Esophagus squamous epithelium (tissue), 5 donors: ENCODE data around the gene CTSD. TPM values are rescaled to one million over a fixed set of nuclear protein-coding genes. Genes with fewer than 3 reads are reported as not detected.
A peak's percentile ranks its signal among the peaks of the same experiment; 100 is the strongest.

ENCODE experiments used
- DNase-seq: peaks from one replicate; lab custom pipeline; 2025; lab: John Stamatoyannopoulos, UW
- H3K27ac ChIP-seq, 4 donors: fragments of 200-600 bp; sonication (generic); one replicate each; pipeline ENCODE4 v1.5.1; 2016 to 2019; ENCODE audit warnings: mild to moderate bottlenecking in 1 of 4
- H3K27me3 ChIP-seq, 4 donors: fragments of 200-600 bp; sonication (generic); 1 replicate in 3 of 4; 2 replicates in 1 of 4; pipeline versions ENCODE4 v1.5.1 to v1.6.0; 2017 to 2021; ENCODE audit warnings: antibody characterized with exemption in 1 of 4
- H3K36me3 ChIP-seq, 3 donors: fragments of 200-600 bp; sonication (generic); one replicate each; pipeline ENCODE4 v1.5.1; 2016 to 2019
- H3K4me1 ChIP-seq, 3 donors: fragments of 200-600 bp; sonication (generic); one replicate each; pipeline ENCODE4 v1.5.1; 2017 to 2019
- H3K4me3 ChIP-seq, 4 donors: fragments of 200-600 bp; sonication (generic); 1 replicate in 3 of 4; 2 replicates in 1 of 4; pipeline ENCODE4 v1.5.1; 2016 to 2019; ENCODE audit warnings: mild to moderate bottlenecking in 2 of 4, moderate library complexity in 1 of 4
- H3K9me3 ChIP-seq, 3 donors: fragments of 200-600 bp; sonication (generic); one replicate each; pipeline ENCODE4 v1.5.1; 2016 to 2019
- CTCF ChIP-seq, 6 experiments: fragments of 450-650 bp in 4 of 6; fragments of 200-600 bp in 2 of 6; sonication (generic) in 2 of 6; IDR thresholded peaks; one replicate each; pipeline ENCODE4 v1.5.1; 2016 to 2019; ENCODE audit warnings: antibody characterized with exemption in 6 of 6, mild to moderate bottlenecking in 4 of 6, moderate library complexity in 4 of 6
- POLR2A ChIP-seq, 4 donors: fragments of 450-650 bp; IDR thresholded peaks; one replicate each; pipeline ENCODE4 v1.6.1; 2017; ENCODE audit warnings: antibody characterized with exemption in 4 of 4, mild to moderate bottlenecking in 4 of 4, moderate library complexity in 3 of 4
- WGBS, 2 donors: methylation state at CpG; one replicate each; pipeline ENCODE4 v1.1.5; 2018; 5-methylcytosine and 5-hydroxymethylcytosine counted together
- intact Hi-C: fragments of 100-400 bp; cut with DNase I; formaldehyde crosslinking; loops from one replicate; pipeline ENCODE4 v1.15.0; 2022
- total RNA-seq, 4 donors: library from RNA; depleted of rRNA; stranded (reverse); fragments of >200 nt; gene quantifications; one replicate each; pipeline ENCODE4 v1.1.0, GENCODE V29; 2016
- donor health status: DM: yes; HTN: yes; CAD: no.

The CTSD gene
- total RNA-seq, 4 donors from 2014 or later, result 369 to 649 (median 567) TPM

DNA sequence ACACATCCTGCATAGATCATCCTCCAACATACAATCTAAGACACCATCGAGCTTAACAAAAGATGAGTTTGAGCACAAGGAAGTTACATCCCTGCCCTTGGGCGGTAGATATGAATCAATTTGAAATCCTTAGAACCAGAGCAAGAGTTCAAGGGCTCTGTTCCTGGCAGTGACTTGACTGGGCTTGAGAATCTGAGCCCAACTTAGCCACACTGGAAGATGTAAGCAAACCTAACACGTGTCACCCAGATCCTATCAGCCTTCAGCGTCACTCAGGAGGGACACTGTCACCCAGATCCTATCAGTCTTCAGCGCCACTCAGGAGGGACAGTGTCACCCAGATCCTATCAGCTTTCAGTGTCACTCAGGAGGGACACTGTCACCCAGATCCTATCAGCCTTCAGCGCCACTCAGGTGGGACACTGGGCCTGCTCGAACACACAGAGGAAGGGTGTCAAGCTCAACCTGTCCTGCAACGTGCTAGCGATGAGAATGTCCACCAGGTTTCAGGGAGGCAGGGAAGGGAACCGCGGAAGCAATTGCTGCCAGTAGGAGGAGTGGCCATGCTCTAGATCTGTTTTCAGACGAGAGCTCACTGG lies 32.8 kb upstream of the CTSD start:
- peak overlapping the region; percentile 18 to 56 (median 50) for H3K27ac ChIP-seq
- no peaks in the 10 kb centered on the region for H3K9me3 ChIP-seq
- intact Hi-C loops, result no loop called here
- TF ChIP-seq POLR2A (IDR thresholded peaks at IDR 0.05), result no peak
- peak in 1 of 6 experiments; percentile 50 for TF ChIP-seq CTCF (IDR thresholded peaks at IDR 0.05)
- H3K27me3 ChIP-seq, result peaks cover 0 to 68% (median 0%) of the 10 kb centered on the region in 4 donors
- 40 to 58% methylated on average over 9 of the region's 12 CpGs for WGBS, 2 donors
- DNase-seq, result no peak
- H3K36me3 ChIP-seq, result no peaks in the 10 kb centered on the region
- peaks cover 0 to 15% (median 0%) of the 10 kb centered on the region in 3 donors for H3K4me1 ChIP-seq
- H3K4me3 ChIP-seq, result no peak overlapping the region

DNA sequence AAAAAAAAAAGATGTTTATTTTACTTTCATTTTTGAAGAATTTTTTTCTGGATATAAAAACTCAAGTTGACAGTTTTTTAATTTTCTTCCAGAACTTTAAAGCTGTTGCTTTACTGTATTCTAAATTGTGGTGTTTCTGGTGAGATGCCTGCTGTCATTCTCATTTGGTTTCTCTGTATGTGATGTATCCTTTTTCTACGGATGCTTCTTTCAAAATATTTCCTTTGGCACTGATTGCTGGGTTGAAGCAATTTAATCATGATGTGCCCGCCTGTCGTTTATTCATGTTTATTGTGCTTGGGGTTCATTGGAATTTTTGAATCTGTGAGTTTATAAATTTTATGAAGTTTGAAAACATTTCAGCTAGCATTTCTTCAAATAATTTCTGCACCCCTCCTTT lies 29.4 kb upstream of the CTSD start:
- intact Hi-C loops, result no loop called here
- H3K4me1 ChIP-seq, result peaks cover 0 to 15% (median 0%) of the 10 kb centered on the region in 3 donors
- no peaks in the 10 kb centered on the region for H3K36me3 ChIP-seq
- H3K4me3 ChIP-seq, result no peak overlapping the region
- H3K27ac ChIP-seq, result no peak overlapping the region
- 38 to 41% methylated on average over 3 of the region's 3 CpGs for WGBS, 2 donors
- TF ChIP-seq CTCF (IDR thresholded peaks at IDR 0.05), result no peak
- H3K9me3 ChIP-seq, result no peaks in the 10 kb centered on the region
- no peak for DNase-seq
- H3K27me3 ChIP-seq, result peaks cover 0 to 48% (median 0%) of the 10 kb centered on the region in 4 donors

DNA sequence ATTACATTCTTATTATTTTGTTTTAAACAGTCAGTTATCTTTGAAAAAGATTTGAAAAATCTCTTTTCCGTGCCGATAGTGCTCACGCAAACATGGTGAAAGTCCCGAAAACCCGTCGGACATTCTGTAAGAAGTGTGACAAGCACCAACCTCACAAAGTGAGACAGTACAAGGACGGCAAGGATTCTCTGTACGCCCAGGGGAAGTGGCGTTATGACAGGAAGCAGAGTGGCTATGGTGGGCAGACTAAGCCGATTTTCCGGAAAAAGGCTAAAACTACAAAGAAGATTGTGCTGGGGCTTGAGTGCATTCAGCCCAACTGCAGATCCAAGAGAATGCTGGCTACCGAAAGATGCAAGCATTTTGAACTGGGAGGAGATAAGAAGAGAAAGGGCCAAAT lies 28.7 kb upstream of the CTSD start:
- H3K4me3 ChIP-seq, result no peak overlapping the region
- intact Hi-C loops, result no loop called here
- H3K27me3 ChIP-seq, result peaks cover 0 to 42% (median 0%) of the 10 kb centered on the region in 4 donors
- no peak overlapping the region for H3K27ac ChIP-seq
- DNase-seq, result no peak
- 80 to 86% methylated on average over 12 of the region's 12 CpGs for WGBS, 2 donors
- peaks cover 0 to 15% (median 0%) of the 10 kb centered on the region in 3 donors for H3K4me1 ChIP-seq
- H3K9me3 ChIP-seq, result no peaks in the 10 kb centered on the region
- H3K36me3 ChIP-seq, result no peaks in the 10 kb centered on the region
- TF ChIP-seq POLR2A (IDR thresholded peaks at IDR 0.05) (no peak), CTCF (IDR thresholded peaks at IDR 0.05) (no peak)

DNA sequence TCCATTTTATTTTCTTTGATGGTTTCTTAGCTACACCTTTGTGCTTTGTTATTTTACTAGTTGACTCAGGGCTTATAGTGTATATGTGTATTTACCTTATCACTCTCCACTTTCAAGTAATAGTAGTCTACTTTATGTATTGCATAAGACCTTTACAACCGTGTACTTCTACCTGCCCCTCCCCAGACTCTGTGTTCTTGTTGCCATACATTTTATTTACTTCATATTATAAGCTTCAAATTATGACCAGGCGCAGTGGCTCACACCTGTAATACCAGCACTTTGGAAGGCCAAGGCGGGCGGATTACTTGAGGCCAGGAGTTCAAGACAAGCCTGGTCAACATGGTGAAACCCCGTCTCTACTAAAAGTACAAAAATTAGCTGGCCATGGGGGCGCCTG lies 28.2 kb upstream of the CTSD start:
- Histone ChIP-seq H3K9me3 (no peaks in the 10 kb centered on the region), H3K36me3 (no peaks in the 10 kb centered on the region), H3K27me3 (peaks cover 0 to 37% (median 0%) of the 10 kb centered on the region in 4 donors), H3K4me1 (peaks cover 0 to 11% (median 0%) of the 10 kb centered on the region in 3 donors), H3K27ac (no peak overlapping the region), H3K4me3 (no peak overlapping the region)
- TF ChIP-seq POLR2A (IDR thresholded peaks at IDR 0.05), result no peak
- no peak for TF ChIP-seq CTCF (IDR thresholded peaks at IDR 0.05)
- intact Hi-C loops, result no loop called here
- DNase-seq, result no peak
- 78 to 82% methylated on average over 6 of the region's 6 CpGs for WGBS, 2 donors

- Histone ChIP-seq H3K27ac (no peak overlapping the region), H3K36me3 (no peaks in the 10 kb centered on the region), H3K4me1 (peaks cover 0 to under 1% (median 0%) of the 10 kb centered on the region in 3 donors), H3K9me3 (no peaks in the 10 kb centered on the region), H3K4me3 (no peak overlapping the region), H3K27me3 (peaks cover 0 to 33% (median 0%) of the 10 kb centered on the region in 4 donors)
- intact Hi-C loops, result no loop called here
- TF ChIP-seq CTCF (IDR thresholded peaks at IDR 0.05) (no peak), POLR2A (IDR thresholded peaks at IDR 0.05) (no peak)
- WGBS, 2 donors, result 88 to 96% methylated on average over 4 of the region's 4 CpGs
- DNase-seq, result no peak
Measured at GRCh38 chr11:1786466-1786865, 22.7 kb upstream of the CTSD start.
